Measurements from ENCODE around the gene ERVV-1. TPM values are rescaled to one million over a fixed set of nuclear protein-coding genes. Genes with fewer than 3 reads are reported as not detected.
"Not testable (repeated sequence)": the region's sequence is repeated elsewhere in the genome, so short reads cannot be mapped to it uniquely, and the experiment has no call there.

Gene ERVV-1, protein sequence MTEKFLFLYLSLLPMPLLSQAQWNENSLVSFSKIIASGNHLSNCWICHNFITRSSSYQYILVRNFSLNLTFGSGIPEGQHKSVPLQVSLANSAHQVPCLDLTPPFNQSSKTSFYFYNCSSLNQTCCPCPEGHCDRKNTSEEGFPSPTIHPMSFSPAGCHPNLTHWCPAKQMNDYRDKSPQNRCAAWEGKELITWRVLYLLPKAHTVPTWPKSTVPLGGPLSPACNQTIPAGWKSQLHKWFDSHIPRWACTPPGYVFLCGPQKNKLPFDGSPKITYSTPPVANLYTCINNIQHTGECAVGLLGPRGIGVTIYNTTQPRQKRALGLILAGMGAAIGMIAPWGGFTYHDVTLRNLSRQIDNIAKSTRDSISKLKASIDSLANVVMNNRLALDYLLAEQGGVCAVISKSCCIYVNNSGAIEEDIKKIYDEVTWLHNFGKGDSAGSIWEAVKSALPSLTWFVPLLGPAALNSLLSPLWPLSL
- not detected in 2 replicates for total RNA-seq (2014; rRNA removed; shearing (Covaris generic))
- not detected in 2 replicates for total RNA-seq (2022)
- Bru-seq, nascent RNA: not detected
- not detected for BruChase-seq, experiment 1, labeled RNA remaining after a 6-hour chase
- BruChase-seq, experiment 2, labeled RNA remaining after a 2-hour chase: not detected
- long read RNA-seq: 0 reads

DNA sequence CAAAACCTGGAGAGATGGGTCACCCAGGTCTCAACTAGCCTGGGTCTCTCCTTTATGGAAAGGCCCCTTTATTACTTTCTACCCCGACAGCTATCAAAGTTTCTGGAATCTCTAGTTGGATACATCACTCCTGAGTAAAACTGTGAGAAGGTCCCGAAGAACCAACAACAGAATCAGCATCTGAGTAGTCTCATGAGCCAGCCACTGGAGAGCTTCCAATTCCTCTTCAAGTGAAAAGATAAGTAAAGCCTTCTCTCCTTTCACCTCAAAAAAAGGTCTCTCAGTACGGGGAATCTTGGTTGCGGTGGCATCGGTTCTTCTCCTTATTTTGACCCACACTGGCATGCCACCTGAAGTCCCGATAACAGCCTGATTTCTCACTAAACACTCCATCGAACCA, at the start of gene ERVV-1:
Gene ERVV-1 (plus strand): TSS at position 301 of the 400 bp plus-strand sequence. CDS start 170 bp downstream, outside the sequence.
- H3K79me2 ChIP-seq (ENCODE audit: insufficient read depth, low read depth, low read length): no peaks in the 10 kb centered on the region
- POLR2A ChIA-PET: no interaction called here
- DNase-seq (ENCODE audit: low spot score): no peak
- no peaks in the 10 kb centered on the region for H3K4me1 ChIP-seq (ENCODE audit: insufficient read depth, low read length, poor library complexity, severe bottlenecking)
- H3K4me3 ChIP-seq (ENCODE audit: low read depth, low read length, poor library complexity, severe bottlenecking): no peak within 1 kb of the TSS
- H3K27ac ChIP-seq (ENCODE audit: low read depth, low read length, poor library complexity, severe bottlenecking): no peak within 1 kb of the TSS
- CTCF ChIA-PET (ENCODE audit: unreplicated experiment): no interaction called here
- no peaks in the 10 kb centered on the region for H3K9me2 ChIP-seq (ENCODE audit: insufficient read depth, low read length)
- BruUV-seq (replicated peaks): no TSS peak
- no peak within 1 kb of the TSS for H3K4me2 ChIP-seq (ENCODE audit: low read length)
- H3K36me3 ChIP-seq (ENCODE audit: insufficient read depth, low read length): no peaks in the 10 kb centered on the region
- H4K20me1 ChIP-seq (ENCODE audit: insufficient read depth, low read length): no peaks in the 10 kb centered on the region
- H3K9me3 ChIP-seq (ENCODE audit: low read length): no peaks in the 10 kb centered on the region
- no peak within 1 kb of the TSS for H2AFZ ChIP-seq (ENCODE audit: low read length)
- TF ChIP-seq EZH2phosphoT487 (IDR thresholded peaks at IDR 0.05; ENCODE audit: borderline replicate concordance, low read depth, low read length): no peak
- intact Hi-C loops (cut with micrococcal nuclease; ENCODE audit: unreplicated experiment): no loop called here

DNA sequence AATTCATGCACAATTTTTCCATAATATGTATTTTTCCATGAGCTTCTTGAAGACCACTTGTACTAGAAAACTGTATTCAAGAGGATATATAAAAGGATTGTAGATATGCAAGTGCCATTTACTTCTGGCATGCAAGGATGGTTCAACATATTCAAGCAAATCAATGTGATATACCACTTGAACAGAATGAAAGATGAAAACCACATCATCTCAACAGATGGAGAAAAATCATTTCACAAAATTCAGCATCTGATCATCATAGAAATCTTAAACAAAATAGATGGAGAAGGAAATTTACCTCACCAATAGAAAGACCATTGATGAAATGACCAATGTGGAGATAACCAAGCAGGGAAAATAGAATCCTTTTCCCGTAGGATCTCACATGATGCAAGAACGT, 45.9 kb upstream of the ERVV-1 start:
- Histone ChIP-seq H3K27ac (ENCODE audit: low read depth, low read length, poor library complexity, severe bottlenecking) (no peak overlapping the region), H3K9me2 (ENCODE audit: insufficient read depth, low read length) (no peaks in the 10 kb centered on the region), H3K9me3 (ENCODE audit: low read length) (peaks cover 20% of the 10 kb centered on the region; the same call in 1 of the 2 replicates), H3K4me1 (ENCODE audit: insufficient read depth, low read length, poor library complexity, severe bottlenecking) (peaks cover 8% of the 10 kb centered on the region), H3K36me3 (ENCODE audit: insufficient read depth, low read length) (no peaks in the 10 kb centered on the region), H2AFZ (ENCODE audit: low read length) (no peak overlapping the region), H4K20me1 (ENCODE audit: insufficient read depth, low read length) (no peaks in the 10 kb centered on the region), H3K4me3 (ENCODE audit: low read depth, low read length, poor library complexity, severe bottlenecking) (no peak overlapping the region), H3K79me2 (ENCODE audit: insufficient read depth, low read depth, low read length) (no peaks in the 10 kb centered on the region), H3K4me2 (ENCODE audit: low read length) (no peak overlapping the region)
- DNase-seq (ENCODE audit: low spot score): no peak
- intact Hi-C loops (cut with micrococcal nuclease; ENCODE audit: unreplicated experiment): no loop called here
- TF ChIP-seq, protein P1, sequence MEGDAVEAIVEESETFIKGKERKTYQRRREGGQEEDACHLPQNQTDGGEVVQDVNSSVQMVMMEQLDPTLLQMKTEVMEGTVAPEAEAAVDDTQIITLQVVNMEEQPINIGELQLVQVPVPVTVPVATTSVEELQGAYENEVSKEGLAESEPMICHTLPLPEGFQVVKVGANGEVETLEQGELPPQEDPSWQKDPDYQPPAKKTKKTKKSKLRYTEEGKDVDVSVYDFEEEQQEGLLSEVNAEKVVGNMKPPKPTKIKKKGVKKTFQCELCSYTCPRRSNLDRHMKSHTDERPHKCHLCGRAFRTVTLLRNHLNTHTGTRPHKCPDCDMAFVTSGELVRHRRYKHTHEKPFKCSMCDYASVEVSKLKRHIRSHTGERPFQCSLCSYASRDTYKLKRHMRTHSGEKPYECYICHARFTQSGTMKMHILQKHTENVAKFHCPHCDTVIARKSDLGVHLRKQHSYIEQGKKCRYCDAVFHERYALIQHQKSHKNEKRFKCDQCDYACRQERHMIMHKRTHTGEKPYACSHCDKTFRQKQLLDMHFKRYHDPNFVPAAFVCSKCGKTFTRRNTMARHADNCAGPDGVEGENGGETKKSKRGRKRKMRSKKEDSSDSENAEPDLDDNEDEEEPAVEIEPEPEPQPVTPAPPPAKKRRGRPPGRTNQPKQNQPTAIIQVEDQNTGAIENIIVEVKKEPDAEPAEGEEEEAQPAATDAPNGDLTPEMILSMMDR (conservative IDR thresholded peaks at IDR 0.05; ENCODE audit: low read length): no peak
- no peak for TF ChIP-seq EZH2phosphoT487 (IDR thresholded peaks at IDR 0.05; ENCODE audit: borderline replicate concordance, low read depth, low read length)
- CTCF ChIA-PET (ENCODE audit: unreplicated experiment): no interaction called here
- POLR2A ChIA-PET: no interaction called here
- BruUV-seq (replicated peaks): no TSS peak

DNA sequence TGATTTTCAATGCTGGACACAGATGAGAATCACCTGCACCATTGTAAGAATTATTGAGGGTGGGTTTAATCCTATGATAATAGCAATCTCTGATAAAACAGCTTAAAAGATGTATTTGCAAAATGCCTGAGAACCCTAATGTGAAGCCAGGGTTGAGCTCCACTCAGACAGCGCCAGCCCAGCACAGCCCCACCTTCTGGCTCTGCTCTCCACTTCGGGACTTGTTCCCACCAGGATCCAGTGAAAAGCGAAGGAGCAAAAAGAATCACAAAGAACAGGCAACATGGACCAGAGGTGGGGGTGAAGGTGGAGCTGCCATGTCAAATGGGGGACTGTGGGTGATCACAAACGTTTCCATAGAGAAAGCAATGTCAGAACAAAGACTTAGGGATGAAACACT, 32.4 kb upstream of the ERVV-1 start:
- no peaks in the 10 kb centered on the region for H3K36me3 ChIP-seq (ENCODE audit: insufficient read depth, low read length)
- ChIA-PET CTCF (ENCODE audit: unreplicated experiment) (no interaction called here), POLR2A (interaction anchor here (0.6 kb wide), 1 partner anchor 41 kb away, joined by 3 read pairs; no protein-coding TSS in a partner anchor)
- H2AFZ ChIP-seq (ENCODE audit: low read length): no peak overlapping the region
- H3K4me2 ChIP-seq (ENCODE audit: low read length): no peak overlapping the region
- no peaks in the 10 kb centered on the region for H4K20me1 ChIP-seq (ENCODE audit: insufficient read depth, low read length)
- BruUV-seq (replicated peaks): no TSS peak
- no peak overlapping the region for H3K27ac ChIP-seq (ENCODE audit: low read depth, low read length, poor library complexity, severe bottlenecking)
- H3K4me3 ChIP-seq (ENCODE audit: low read depth, low read length, poor library complexity, severe bottlenecking): no peak overlapping the region
- 0 out of 2 replicates have a peak, but pooled peaks cover 5% of the 10 kb centered on the region for H3K9me3 ChIP-seq (ENCODE audit: low read length)
- no peaks in the 10 kb centered on the region for H3K79me2 ChIP-seq (ENCODE audit: insufficient read depth, low read depth, low read length)
- no peak for TF ChIP-seq EZH2phosphoT487 (IDR thresholded peaks at IDR 0.05; ENCODE audit: borderline replicate concordance, low read depth, low read length)
- DNase-seq (ENCODE audit: low spot score): no peak
- H3K9me2 ChIP-seq (ENCODE audit: insufficient read depth, low read length): no peaks in the 10 kb centered on the region
- intact Hi-C loops (cut with micrococcal nuclease; ENCODE audit: unreplicated experiment): no loop called here
- H3K4me1 ChIP-seq (ENCODE audit: insufficient read depth, low read length, poor library complexity, severe bottlenecking): no peaks in the 10 kb centered on the region

DNA sequence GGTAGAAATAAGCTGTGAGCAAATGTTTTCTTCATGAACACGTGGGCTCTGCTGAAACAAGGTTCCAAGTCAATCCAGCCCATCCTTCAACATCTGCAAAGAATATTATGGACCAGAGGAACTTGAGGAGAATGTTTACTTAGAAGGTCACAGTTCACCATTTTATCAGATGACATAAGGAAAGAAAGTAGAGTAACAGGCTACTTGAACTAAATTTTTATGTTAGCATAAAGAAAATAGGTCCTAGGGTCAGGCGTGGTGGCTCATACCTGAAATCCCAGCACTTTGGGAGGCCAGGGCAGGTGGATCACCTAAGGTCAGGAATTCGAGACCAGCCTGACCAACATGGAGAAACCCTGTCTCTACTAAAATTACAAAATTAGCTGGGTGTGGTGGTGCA, 30.6 kb upstream of the ERVV-1 start:
- BruUV-seq (replicated peaks); H3K79me2 ChIP-seq (ENCODE audit: insufficient read depth, low read depth, low read length); H3K4me2 ChIP-seq (ENCODE audit: low read length); H4K20me1 ChIP-seq (ENCODE audit: insufficient read depth, low read length); H3K4me1 ChIP-seq (ENCODE audit: insufficient read depth, low read length, poor library complexity, severe bottlenecking); DNase-seq (ENCODE audit: low spot score); intact Hi-C loops (cut with micrococcal nuclease; ENCODE audit: unreplicated experiment); H3K9me2 ChIP-seq (ENCODE audit: insufficient read depth, low read length); CTCF ChIA-PET (ENCODE audit: unreplicated experiment); H3K36me3 ChIP-seq (ENCODE audit: insufficient read depth, low read length); H3K4me3 ChIP-seq (ENCODE audit: low read depth, low read length, poor library complexity, severe bottlenecking); H2AFZ ChIP-seq (ENCODE audit: low read length); H3K27ac ChIP-seq (ENCODE audit: low read depth, low read length, poor library complexity, severe bottlenecking); H3K9me3 ChIP-seq (ENCODE audit: low read length); POLR2A ChIA-PET: not testable (repeated sequence)
